GM19452 (cell line): ENCODE data around the gene PNMA3.
"Not testable (repeated sequence)": the region's sequence is repeated elsewhere in the genome, so short reads cannot be mapped to it uniquely, and the experiment has no call there.

Source experiments
- ATAC-seq: cut with Tn5 transposase; IDR thresholded peaks from one replicate; pipeline ENCODE4 v1.9.1; 2021; ENCODE audit not compliant: unreplicated experiment

PNMA3 gene

DNA sequence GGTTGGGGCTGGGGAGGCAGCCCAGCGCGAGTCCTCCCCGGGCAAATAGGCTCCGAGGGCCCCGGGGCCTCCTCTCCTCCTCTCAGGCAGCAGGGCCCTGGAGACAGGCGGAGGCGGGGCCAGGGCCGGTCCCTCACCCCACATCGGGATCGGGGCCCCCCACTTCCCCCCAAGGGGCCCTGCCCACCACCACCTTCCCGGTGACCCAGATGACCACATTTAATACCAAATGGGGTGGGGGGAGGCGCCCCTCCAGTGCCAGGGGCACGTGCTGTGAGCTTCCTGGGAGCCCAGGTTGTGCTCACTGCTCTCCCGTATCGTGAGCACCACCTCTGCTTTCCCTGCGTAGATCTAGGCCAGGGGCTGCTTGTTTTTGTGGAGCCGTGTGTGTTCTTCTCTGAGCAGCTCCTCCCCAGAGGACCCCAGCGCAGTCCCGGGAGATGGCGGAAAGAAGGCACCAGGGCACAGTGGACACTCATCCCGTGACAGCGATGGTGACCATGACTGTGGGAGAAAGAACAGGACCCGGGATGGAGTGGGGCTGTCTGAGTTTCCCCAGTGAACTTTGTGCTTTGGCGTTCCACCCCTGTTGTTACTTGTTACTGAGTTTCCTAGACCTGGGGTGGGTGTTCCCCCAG is 18.1 kb downstream of the PNMA3 start:
- ATAC-seq = no peak

DNA sequence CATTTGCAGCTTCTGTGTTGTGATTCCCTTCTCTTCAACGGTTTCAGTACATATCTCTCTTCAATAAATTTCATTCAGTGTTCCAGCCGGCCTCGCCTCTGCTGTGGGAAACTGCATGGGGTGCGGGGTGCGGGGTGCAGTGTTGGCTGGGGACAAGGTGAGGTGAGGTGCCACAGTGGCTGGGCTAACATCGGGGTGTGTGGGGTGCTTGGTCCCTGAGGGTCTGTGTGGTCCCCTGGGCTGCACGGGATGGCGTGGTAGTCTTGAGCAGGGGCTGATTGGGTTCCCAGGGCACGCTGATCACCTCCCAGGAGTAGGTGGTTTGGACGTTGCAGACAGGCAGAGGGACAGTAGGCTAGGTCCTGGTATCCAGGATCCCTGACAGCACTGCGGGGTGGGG is 18.7 kb downstream of the PNMA3 start:
- no peak for ATAC-seq

DNA sequence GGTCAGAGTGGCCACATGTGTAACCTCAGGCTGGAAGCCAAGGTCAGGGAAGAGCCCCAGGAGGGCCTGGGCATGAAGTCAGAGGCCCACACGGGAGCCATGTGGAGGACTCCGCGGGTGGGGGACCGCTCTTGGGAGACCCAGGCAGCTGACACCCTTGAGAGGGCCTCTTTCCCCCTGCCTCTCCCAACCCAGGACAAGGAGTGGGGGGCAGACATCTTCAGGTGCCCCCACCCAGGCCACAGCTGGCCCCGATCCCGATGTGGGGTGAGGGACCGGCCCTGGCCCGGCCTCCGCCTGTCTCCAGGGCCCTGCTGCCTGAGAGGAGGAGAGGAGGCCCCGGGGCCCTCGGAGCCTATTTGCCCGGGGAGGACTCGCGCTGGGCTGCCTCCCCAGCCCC is 19.1 kb downstream of the PNMA3 start:
- ATAC-seq = no peak

DNA sequence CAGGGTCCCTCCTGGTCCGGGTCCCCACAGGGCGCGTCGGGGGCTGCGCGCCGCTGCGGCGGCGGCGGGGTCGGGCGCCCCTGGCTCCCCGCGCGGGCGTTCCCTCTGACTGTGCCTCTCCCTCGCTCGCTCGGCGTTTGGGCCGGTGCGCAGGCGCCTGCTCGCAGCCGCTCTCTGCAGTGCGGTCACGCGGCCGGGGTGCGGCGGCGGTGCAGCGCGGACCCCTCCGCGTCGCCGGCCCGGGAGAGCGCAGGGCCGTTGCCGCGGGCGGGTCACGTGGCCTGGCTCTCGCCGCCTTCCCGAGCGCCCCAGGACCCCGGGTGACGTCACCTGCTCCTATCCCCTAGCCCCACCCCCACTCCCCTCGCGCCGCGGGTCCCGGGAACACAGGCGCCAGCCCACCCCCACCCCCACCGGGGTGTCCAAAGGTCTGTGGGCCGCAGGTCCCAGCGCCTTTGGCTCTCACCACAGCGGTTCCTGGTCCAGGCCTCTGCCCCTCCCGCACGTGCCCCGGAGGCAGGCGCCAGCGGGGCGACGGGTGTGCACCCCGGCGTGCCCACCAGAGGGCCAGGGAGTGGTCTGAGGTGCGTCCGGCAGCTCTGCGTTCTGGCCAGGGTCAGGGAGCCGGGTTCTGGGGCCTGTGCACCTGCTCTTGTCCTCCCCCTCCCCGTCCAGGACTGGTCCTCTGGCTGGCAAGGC is 21.3 kb downstream of the PNMA3 start:
- not testable (repeated sequence) for ATAC-seq

DNA sequence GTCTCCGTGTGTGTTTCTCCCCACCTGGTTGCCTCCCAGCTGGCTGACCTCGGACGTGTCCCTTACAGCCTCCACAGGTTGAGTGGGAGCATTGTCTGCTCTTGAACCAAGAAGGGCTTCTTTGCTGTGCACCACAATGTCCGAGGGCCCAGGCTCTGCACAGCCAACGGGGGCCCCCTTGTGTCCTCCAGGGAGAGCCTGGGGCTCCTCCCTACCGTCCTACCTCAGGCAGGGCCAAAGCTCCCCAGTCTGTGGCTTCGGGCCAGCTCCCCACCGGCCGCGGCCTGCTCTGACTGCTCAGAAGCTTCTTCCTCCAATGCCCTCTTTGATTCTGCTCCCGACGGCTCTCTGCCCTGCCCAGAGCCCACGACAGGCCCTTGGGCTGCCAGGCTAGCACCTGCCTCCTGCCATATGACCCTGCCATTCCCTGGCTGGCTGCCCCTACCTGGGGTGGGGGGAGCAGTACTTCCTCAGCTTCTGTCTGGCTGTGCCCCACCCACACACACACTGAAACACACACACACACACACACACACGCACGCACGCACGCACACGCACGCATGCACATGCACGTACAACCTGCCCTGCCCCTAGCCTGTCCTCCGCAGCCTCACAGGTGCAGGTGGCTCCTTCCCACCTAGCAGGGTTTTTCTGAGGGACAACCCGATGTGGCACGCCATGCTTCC is 27.1 kb downstream of the PNMA3 start:
- not testable (repeated sequence) for ATAC-seq

DNA sequence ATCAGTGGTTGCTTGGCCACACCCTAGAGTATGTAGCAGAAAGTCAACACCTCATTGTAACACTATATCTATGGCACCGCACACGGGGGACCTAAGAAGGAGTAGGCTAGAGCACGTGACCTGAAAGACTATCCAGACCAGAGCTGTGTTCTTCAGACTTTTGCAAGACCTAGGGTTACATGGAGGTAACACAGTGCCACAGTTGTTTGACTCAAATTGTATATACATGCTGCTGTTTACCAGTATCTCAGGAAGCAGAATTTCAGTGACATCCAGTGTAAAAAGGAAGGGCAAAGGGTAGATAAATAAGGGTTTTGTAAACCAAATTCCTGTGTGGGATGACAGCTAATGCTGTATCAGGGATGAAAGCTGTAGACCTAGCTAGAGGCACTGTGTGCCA is 46.1 kb downstream of the PNMA3 start:
- no peak for ATAC-seq

DNA sequence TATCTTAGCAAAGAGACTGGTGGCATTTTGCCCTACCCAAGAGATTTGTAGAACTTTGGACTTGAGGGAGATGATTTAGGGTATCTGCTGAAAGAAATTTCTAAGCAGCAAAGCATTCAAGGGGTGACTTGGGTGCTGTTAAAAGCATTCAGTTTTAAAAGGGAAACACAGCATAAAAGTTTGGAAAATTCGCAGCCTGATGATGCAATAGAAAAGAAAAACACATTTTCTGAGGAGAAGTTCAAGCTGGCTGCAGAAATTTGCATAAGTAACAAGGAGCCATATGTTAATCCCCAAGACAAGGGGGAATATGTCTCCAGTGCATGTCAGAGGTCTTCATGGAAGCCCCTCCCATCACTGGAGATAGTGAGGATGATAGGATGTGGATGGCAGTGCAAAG is 48.7 kb downstream of the PNMA3 start:
- not testable (repeated sequence) for ATAC-seq

DNA sequence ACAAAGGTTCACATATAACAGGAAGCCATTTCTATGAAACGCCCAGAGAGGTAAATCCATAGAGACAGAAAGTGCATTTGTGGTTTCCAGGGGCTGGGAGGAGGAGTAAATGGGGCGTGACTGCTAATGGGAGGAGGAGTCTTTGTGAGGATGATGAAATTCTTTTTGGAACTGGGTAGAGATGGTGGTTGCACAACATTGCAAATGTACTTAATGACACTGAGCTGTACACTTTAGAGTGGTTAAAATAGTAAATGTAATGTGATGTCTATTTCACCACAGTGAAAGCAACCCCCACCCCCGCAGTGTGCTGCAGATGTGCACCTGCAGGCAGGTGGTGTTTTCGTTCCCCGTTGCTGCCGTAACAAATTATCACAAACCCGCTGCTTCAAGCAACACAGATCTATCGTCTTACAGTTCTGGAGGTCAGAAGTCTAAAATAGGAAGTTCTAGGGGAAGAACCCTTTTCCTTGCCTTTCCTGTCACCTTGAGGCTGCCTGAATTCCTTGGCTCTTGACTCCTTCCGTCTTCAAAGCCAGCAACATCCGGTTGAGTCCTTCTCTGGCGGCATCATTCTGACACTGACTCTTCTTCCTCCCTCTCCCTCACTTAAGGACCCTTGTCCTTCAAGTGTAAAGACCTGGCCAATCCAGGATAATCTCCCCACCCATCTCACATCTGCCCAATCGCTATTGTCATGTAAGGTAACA is 50.0 kb downstream of the PNMA3 start:
- not testable (repeated sequence) for ATAC-seq
